Activated CD8-positive, alpha-beta memory T cell treated with anti-CD3 and anti-CD28 coated beads for 4 hours (primary cell): ENCODE data around the gene OLFML2B.

Experiments used
- DNase-seq, 2 donors: peaks; one replicate each; pipeline ENCODE4 v3.0.0-alpha.2; 2020; ENCODE audit warnings: low read depth in 2 of 2

Gene OLFML2B

DNA sequence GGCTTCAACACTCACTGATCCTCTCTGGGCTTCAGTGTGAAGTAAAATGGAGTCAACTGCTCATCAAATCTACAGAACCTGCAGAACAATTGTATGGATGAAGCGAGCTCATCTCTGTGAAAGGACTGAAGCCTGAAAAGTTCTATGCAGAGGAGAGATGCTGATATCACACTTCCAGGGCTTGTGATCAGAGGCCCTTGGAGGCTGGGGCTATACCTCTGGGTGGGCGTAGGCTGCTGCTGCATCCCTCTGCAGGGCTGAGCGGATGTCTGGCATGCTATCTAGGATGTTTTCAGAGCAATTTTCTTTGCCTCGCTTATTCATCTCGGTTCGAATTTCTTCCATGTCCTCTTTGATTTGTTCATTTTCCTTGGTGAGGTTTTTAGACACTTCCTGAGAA lies 17.6 kb downstream of the OLFML2B start:
- DNase-seq = no peak

DNA sequence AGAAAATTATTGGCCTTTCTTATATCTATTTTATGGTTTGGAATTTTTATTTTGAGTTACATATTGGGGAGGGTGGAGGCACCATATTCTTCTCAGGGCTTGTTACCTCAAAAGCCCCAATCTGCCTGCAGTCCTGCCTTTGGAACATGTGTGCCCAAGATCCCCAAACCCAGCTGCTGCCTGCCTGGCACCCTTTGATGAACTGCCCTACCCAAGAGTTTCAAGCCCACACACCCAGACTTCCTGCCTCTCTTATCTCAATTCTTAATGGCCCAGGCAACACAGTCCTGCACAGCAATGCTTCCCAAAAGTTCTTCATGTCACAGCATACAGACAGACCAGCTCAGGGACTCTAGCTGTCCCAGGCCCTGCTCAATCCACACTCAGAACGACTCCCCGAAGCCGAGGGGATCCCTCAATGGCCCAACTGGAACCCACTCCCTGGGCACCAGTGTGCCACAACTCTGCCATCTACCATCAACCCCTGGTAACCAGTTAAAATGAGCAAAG lies 19.2 kb downstream of the OLFML2B start:
- DNase-seq = no peak

DNA sequence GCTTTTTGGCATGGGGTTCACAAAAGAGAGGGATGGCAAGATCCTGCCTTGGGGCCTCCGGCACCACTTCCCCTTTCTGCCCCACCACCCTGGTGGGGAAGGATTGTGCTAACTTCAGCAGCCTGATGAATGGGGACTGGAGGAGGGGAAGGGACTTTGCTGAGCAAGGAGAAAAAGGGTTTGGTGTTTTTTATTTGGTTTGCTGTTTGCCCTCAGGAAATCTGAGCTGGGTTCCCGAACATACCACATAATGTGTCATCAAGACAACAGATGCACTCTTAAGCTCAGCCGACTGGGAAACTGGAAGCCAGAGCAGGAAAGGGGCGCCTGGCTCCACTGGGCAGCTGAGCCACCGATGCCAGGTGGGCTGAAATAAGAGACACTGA lies 19.8 kb downstream of the OLFML2B start:
- DNase-seq = no peak

DNA sequence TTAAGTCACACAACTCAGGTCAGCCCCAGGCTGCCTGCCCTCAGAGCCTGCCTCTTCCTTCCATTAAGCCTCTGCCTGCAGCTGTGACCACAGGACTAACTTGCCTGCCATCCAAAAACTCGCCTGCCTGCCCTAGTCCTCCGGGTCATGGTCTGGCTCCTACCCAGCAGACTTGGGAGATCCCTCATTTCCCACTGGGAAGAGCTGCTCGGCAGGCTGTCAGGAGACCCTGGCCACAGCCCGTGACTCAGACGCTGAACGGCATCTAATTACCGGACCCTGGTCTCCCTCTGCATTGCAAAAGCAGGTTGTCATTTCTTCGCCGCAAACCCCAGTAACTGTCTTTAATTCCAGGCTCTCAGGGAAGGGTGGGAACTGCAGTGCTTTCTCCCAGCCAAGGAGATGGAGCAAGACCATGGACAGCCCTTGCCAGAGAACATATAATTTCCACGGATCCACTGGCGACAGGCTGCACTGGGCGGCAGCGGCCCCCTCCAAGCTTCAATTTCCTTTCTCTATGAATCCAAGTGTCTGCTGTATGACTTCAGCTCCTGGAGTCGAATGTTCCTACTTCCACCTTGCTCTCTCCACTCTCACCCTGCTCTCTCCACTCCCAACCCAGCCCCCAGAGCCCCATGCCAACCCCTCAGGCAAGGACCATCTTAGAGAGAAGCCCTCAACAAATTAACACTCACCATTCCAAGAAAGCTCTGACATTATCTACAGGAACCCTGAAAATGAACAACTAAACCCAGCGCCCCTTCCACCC lies 20.4 kb downstream of the OLFML2B start:
- DNase-seq = no peak

DNA sequence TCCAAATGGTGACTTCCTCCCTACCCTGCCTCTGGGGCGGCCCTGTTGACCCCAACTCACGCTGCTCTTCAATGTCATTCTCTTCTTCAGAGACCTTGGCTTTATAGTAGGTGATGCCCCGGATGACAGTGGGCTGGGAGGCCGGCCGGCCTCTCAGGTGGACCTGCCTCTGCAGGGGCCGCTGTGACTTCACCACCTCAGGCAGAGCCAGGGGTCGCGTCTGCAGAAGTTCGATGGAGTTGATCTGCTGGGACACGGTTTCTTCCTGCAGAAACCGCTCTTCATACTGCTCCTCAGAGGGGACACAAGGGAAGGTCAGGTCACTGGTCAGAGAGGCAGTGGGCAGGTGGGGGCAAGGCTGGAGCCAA lies 23.6 kb downstream of the OLFML2B start:
- DNase-seq = no peak

DNA sequence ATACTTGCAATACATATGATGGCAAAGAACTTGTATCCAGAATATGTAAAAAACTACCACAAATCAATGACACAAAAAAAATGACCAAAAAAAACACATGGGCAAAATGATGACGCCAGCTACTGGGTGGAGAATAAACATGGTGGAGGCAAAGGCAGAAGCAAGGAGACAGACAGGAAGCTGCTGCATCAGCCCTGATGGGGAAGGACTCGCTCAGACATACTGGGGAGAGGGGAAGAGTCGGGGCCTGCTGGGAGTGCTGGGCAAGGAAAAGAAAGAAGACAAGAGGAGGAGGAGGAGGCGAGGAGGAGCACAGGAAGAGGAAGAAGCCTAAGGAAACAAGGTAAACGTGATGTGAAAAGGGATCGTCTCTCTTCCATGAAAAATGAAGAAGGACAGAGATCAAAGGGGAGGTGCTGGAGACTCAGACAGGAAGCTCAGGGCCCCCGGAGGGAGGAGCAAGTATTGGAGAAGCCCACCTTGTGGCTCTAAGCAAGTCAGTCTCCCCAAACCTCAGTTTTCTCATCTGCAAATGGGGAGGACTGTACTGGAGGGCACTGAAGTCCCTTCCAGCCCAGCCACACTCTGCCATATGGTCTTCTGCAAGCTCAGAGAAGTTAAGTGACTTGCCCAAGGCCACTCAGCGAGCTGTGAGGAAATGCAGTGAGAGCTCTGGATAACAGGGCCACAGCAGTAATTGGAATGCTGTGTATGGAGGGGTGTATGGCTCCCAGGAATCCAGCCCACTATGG lies 24.2 kb downstream of the OLFML2B start:
- DNase-seq = no peak

DNA sequence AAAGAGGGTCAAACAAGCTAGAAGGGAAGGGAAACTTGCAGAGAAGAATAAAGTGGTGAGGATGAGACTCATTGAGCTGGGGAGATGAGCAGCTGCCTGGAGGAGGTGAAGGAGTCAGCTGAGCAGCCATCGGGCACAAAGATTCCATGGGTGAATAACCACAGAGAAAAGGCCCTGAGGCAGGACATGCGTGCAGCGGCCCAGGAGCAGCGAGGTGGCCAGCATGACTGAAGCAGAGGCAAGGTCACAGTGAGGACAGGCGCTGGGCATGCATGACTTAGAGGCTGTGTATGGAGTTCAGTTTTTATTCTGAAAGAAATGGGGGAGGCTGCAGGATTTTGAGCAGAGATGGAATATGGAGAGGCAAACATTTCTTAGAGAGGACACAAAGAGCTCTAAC lies 24.9 kb downstream of the OLFML2B start:
- no peak for DNase-seq

DNA sequence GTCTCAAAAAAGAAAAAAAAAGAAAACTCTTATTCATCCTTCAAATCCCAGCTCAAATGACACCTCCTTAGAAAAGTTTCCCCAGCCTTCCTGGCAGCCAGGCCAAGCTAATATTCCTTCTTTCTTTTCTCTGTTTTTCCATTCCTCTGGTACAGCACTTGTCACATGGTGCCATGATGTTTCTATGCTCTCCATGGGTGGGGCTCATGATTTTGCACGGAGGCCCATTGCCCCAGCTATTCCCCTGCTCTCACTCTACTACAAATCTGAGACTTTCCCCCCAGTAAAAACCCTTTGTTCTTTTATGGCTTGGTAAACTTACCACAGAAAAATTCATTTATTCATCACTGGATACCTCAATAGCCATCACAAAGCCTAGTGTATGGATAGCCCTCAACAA lies 26.5 kb downstream of the OLFML2B start:
- DNase-seq = no peak

DNA sequence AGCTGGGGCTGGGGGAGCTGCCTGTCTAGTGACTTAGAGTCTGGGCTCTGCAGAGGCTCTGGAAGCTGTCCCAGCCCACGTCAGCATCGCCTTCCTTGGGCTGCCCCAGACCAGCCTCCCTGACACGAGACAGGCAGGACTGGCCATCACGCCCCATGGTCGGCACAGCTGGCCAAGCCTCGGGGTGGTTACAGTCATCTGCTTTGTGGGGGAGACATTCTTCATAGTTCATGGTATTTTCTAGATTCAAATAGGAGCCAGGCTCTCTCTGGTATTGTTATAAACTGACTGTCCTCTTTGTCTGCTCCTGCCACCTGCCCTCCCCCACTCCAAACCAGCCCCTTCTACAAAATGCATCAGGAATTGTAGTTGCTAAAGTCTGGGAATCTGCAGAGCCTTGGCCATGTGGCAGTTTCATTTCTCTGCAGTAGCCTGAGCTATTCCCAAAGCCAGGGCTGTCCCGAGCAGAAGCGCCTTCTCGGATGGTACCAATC lies 29.4 kb downstream of the OLFML2B start:
- no peak for DNase-seq

DNA sequence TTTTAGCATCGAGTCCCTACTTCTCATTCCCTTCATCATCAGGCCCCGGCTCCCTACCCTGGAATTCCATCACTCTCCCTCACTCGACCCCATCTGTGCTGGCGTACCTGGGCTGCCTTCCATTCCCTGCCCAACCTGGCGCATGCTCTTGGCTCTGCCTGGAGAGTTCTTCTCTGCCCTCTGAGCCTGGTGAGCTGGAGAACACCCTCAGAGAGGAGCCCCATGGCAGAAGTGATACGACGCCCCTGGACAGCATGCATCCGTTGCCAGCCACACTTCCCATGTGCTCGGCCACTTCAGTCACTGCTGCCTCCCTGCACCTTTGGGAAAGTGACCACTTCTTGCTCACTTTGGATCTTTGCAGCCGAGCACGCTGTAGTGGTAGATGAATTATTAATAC lies 30.1 kb downstream of the OLFML2B start:
- no peak for DNase-seq

DNA sequence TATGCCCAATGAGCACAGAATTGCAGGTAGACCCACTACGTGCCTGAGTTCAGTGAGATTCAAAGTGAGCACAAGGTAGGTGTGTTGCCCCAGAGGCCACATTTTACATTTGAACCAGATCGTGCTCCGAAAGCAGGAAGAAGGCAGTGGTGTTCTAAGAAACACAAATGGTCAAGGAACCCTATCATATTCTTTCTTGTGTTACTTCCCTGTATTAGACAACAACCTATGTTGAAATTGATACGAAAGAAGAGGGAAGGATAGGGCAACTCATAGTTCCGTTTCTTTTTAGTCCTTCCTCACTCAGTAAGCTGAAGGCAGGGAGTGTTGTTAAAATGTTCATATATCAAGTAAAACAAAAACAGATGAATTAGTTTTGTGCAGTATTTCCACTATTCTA lies 33.9 kb downstream of the OLFML2B start:
- no peak for DNase-seq

DNA sequence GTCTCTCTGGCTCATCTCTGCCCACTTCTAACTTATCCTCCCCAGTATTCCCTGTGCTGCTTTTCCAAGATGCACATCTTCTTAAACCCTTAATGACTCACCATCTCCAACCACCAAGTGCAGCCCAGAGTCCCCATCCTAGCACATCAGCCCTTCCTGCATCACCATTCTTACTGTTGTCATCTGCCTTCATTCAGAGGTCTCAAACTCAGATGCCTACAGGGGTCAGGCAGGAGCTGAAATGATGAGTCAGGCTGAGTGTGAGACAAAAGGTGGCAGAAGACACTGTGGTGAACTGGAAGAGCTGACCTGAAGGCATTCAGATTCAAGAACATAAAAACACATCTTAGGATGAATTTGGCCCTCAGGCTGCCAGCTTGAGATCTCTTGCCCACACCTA lies 34.6 kb downstream of the OLFML2B start:
- no peak for DNase-seq

DNA sequence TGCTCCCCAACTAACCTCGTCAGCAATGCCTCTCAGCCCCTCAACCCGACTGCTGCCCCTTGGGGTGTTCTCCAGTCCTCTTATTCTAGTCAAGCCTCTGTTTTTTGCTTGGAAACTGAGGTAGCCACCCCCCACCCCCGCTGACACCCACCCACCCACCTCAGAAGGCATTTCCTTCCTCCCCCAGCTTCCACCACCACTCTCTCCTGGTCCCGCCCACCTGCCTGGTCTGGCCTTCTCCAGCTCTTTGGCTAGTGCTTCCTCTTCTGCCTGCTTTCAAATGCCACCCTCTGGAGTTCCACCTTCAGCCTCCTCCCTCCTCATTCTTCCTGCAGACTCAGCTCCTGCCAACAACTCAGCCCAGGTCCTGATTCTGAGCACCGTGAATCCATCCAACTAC lies 35.3 kb downstream of the OLFML2B start:
- DNase-seq = no peak

DNA sequence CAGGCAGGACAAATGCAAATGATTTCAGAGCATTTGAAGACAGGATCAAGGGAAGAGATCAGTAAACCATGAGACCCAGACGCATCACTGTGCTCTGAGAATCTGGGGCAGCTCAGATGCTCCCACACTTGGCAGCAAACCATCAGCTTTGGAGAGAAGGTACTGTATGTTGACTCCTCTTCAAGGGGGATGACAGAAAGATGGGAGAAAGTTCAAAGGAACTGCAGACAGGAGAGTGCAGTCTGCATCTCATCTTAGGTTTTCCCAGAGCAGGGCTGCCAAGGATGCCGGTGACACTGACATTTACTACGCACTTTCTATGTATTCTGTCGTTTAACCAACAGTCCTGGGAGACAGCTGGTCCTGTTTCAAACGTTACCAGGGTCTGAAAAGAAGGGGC lies 35.8 kb downstream of the OLFML2B start:
- DNase-seq = no peak

DNA sequence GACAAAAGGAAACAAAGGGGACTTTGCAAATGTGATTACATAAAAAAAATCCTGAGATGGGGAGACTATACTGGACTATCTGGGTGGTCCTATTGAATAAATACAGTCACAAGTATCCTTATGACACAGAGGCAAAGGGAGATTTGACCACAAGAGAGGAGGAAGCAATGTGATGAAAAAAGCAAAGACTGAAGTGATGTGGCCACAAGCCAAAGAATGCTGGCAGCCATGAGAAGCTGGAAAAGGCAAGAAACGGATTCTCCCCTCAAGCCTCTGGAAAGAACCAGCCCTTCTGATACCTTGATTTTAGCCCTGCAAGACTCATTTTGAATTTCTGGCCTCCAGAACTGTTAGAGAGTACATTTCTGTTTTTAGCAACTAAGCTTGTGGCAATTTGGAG lies 36.4 kb downstream of the OLFML2B start:
- no peak for DNase-seq

DNA sequence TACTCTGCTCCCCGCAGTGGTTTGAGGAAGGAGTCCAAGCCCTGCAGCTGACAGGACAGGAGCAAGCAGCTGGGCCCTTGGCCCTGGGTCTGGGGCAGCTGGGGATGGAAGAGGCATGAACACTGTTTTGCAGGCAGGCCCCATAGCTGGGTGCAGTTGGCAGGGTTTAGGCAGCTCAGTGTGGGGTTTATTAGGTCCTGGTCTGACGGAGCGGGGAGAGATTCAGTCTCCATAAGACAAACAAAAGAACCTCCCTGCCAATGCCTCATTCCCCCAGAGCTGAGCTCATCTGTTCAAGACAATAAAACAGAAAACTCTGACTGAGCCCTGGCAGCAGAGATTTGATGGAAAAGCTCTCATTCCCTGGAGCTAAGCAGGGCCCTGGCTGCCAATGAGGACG lies 37.3 kb downstream of the OLFML2B start:
- DNase-seq = no peak

DNA sequence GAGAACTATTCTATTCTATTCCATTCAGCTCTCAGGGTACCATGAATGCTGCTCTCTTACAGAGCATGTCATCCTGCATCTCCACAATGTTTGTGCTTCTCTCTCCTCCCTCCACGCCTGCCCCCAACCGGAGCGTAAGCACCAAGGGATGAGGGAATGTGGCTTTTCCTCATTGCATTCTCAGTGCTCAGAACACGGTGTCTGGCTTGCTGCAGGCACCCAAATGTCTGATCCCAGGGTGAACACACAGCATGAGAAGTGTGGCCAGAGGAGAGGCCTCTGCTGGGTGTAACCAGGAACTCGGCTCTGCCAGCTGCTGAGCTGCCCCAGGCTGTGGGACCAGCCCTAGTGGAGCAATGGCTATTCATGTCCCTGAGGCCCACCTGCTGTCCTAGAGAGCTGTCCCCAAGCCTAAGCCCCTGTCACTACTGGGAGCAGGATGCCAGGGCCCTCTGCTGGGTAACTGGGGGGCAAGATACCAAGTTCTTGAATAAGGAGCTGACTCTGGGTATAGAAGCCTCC lies 38.3 kb downstream of the OLFML2B start:
- no peak for DNase-seq

DNA sequence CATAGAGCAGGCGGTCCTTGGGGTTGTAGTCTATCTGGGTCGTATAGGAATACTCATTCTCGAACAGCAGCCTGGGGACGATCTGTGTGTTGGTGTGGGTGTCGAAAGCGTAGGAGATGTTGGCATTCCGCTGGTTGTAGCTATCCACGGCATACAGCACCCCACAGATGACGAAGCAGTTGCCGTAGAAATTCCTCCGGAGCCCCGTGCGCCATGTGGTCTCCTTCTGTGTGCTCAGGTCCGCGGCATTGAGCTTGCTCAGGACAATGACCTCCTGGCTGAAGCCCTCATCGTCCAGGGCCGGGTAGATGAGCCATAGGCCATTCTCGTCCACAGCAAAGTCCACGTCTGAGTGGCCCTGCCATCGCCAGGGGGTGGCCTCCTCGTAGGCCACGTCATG lies 39.9 kb downstream of the OLFML2B start:
- DNase-seq = no peak

DNA sequence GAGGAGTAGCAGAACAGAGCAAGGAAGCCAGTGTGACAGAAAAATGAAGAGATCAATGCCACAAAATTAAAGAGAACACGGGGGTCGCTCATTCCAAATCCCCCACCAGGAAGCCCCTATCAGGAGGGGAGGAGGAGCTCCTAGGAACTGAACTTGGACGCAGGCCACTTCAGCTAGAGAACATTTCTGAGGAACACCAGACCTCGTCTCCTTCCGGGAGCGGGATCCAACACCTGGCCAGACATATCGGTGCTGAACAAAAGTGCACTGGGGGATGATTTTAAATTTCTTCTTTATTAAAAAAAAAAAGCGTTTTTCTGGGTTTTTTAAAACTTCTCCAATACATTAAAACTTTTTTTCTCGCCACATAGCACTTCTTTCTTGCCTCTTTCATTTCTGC lies 40.8 kb downstream of the OLFML2B start:
- DNase-seq = no peak

DNA sequence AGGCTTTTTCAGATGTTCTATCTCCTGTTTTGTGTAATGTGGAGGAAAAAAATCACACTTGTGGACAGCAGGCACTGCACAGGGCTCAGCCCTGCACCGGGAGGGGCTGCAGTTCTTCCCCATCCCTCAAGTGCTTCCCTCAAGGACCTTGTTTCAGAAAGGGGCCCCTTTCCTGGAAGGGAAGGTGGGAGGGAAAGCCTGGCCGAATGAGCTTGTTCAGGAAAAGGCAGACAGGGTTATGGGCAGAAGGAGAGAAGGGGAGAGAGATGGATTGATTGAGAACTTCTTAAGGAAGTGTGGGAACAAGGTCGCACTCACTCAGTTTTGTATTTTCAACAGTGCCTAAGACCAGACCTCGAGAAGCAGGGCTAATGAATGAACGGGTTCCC lies 41.2 kb downstream of the OLFML2B start:
- DNase-seq = no peak

DNA sequence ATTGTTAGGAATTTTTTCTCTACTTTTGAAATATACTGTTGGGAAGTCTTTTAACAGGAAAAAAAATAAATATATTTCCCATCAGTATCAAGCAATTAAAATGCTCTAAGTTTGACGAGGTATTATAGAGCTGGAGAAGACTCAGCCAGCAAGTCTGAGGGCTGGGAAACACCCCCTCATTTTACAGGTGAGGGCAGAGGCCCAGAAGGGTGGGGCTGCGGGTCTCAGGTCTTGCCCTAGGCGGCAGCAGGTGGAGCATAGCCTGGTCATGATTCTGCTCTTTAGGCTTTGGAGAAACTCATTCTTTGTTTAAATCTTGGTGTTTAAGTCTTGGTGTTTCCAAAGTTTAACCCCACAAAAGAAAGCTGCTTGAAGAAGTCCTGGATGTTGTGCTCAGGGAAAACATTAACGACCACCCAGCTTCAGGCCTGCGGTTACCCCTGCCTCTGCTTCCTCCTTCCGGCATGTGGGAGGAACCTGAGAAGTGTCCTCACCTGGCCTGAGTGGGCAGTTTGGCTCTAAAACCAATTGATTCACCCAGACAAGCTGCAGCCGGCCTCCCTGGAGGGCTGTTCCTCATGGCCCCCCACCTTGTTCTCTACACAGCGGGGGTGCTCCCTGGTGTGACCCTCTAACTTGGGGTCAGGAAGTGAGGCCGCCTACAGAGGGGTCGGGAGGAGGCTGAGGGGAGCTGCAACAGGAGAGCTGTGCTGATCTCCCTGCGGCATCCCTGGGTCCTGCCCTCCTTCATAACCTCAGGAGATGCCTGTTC lies 41.7 kb downstream of the OLFML2B start:
- no peak for DNase-seq

DNA sequence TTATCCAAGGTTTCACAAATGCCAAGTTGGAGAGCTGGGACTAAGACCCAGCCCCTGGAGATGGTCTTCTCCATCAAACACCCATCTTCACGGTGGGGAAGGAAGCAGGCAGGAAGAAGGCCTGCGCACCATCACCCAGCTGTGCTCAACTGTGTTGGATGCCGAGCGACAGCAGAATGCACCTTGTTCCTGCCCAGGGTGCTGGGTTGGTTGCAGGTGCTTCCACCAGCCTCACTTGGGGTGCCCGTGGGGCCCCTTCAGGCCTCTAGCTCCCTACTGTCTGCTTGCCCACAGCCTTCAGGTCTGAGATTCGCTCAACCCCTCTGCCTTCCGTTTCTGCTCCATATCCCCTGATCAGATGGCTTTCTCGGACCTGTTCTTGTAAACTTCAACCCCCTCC lies 42.5 kb downstream of the OLFML2B start:
- DNase-seq = no peak
